H1 (cell line): Measurements from ENCODE around the gene PRRT1B. TPM values are rescaled to one million over a fixed set of nuclear protein-coding genes. Genes with fewer than 3 reads are reported as not detected.

Experiments
- CTCF ChIA-PET: fragments of 300-600 bp; sonication (Branson Sonifier 250); formaldehyde crosslinking; loops from one replicate; lab custom pipeline; 2021; ENCODE audit not compliant: partially characterized antibody; lab: Charles Lee
- POLR2A ChIA-PET: fragments of 300-600 bp; sonication (Branson Sonifier 250); formaldehyde crosslinking; loops from one replicate; lab custom pipeline; 2021; ENCODE audit warnings: inconsistent platforms; ENCODE audit not compliant: partially characterized antibody; lab: Charles Lee
- DNase-seq, 2 experiments: peaks; one replicate each; pipeline versions ENCODE4 v3.0.0 to v3.0.0-alpha.2; 2010 to 2022; ENCODE audit warnings: low spot score in 2 of 2, low read depth in 1 of 2, mixed read lengths in 1 of 2
- FAIRE-seq: peaks from 2 replicates; lab custom pipeline; 2011; peaks lifted over from hg19 to GRCh38; lab: Jason Lieb, UNC
- H2AFZ ChIP-seq: 2 replicates; pipeline ENCODE4 v1.8.1; 2012; ENCODE audit warnings: low read length, inconsistent platforms
- H2AK5ac ChIP-seq: 2 replicates; pipeline ENCODE4 v1.6.1; 2013; ENCODE audit warnings: low read depth, low read length
- H2BK120ac ChIP-seq: replicated peaks from 2 replicates; pipeline ENCODE3; 2013; ENCODE audit warnings: low read depth, low read length, inconsistent platforms
- H2BK12ac ChIP-seq: 2 replicates; pipeline ENCODE4 v1.6.1; 2013; ENCODE audit warnings: low read depth, low read length
- H2BK15ac ChIP-seq: 2 replicates; pipeline ENCODE4 v1.6.1; 2013; ENCODE audit warnings: low read length
- H2BK20ac ChIP-seq: 2 replicates; pipeline ENCODE4 v1.6.1; 2013; ENCODE audit warnings: low read length
- H2BK5ac ChIP-seq: 2 replicates; pipeline ENCODE4 v1.6.1; 2013; ENCODE audit warnings: low read depth, low read length
- H3K14ac ChIP-seq: 2 replicates; pipeline ENCODE4 v1.6.1; 2013; ENCODE audit warnings: inconsistent platforms; ENCODE audit not compliant: insufficient read length
- H3K18ac ChIP-seq: 2 replicates; pipeline ENCODE4 v1.6.1; 2013; ENCODE audit warnings: low read length; ENCODE audit errors: extremely low read depth
- H3K23ac ChIP-seq: 2 replicates; pipeline ENCODE4 v1.6.1; 2013; ENCODE audit warnings: inconsistent platforms; ENCODE audit not compliant: insufficient read length
- H3K23me2 ChIP-seq: 2 replicates; pipeline ENCODE4 v1.6.1; 2013; ENCODE audit warnings: low read depth, low read length
- H3K27ac ChIP-seq: 2 replicates; pipeline ENCODE4 v1.6.1; 2011; ENCODE audit warnings: low read depth, low read length, inconsistent platforms
- H3K27me3 ChIP-seq, 4 experiments: replicated peaks in 1 of 4; 1 replicate in 1 of 4; 2 replicates in 3 of 4; pipeline versions ENCODE4 v1.6.1 to v1.8.1; 2011 to 2013; ENCODE audit warnings: low read length in 3 of 4, mild to moderate bottlenecking in 3 of 4, inconsistent platforms in 2 of 4, mixed read lengths in 2 of 4, moderate library complexity in 1 of 4; ENCODE audit not compliant: control insufficient read depth in 3 of 4, insufficient read depth in 3 of 4; ENCODE audit errors: extremely low read depth in 1 of 4
- H3K36me3 ChIP-seq, 4 experiments: 2 replicates each; pipeline versions ENCODE4 v1.6.1 to v1.8.1; 2011 to 2013; ENCODE audit warnings: mild to moderate bottlenecking in 4 of 4, low read length in 3 of 4, moderate library complexity in 2 of 4, control low read depth in 1 of 4, inconsistent platforms in 1 of 4; ENCODE audit not compliant: insufficient read depth in 4 of 4, control insufficient read depth in 2 of 4
- H3K4ac ChIP-seq: replicated peaks from 2 replicates; pipeline ENCODE3; 2013; ENCODE audit warnings: low read length, low read depth, mixed read lengths, inconsistent platforms; ENCODE audit not compliant: insufficient read length
- H3K4me1 ChIP-seq, 4 experiments: replicated peaks in 1 of 4; 1 replicate in 1 of 4; 2 replicates in 3 of 4; pipeline versions ENCODE4 v1.6.1 to v1.8.1; 2011 to 2013; ENCODE audit warnings: low read length in 3 of 4, inconsistent platforms in 2 of 4, mixed read lengths in 1 of 4; ENCODE audit not compliant: insufficient read depth in 4 of 4, control insufficient read depth in 3 of 4
- H3K4me2 ChIP-seq, 2 experiments: 2 replicates each; pipeline versions ENCODE4 v1.6.1 to v1.8.1; 2011 to 2013; ENCODE audit warnings: low read depth in 2 of 2, low read length in 2 of 2, control low read depth in 1 of 2, inconsistent platforms in 1 of 2, mild to moderate bottlenecking in 1 of 2; ENCODE audit not compliant: insufficient read depth in 1 of 2
- H3K4me3 ChIP-seq, 4 experiments: fragments of 200-600, 300-600 bp in 1 of 4; sonication (generic), shearing (Covaris generic), sonication (Bioruptor Twin) in 1 of 4; 2 replicates each; pipeline versions ENCODE4 v1.5.1 to v1.8.1; 2011 to 2016; ENCODE audit warnings: low read length in 4 of 4, low read depth in 3 of 4, control low read depth in 2 of 4, inconsistent platforms in 2 of 4, mild to moderate bottlenecking in 2 of 4, mixed read lengths in 1 of 4, moderate library complexity in 1 of 4; ENCODE audit not compliant: insufficient read depth in 2 of 4; ENCODE audit errors: extremely low read depth in 1 of 4
- H3K56ac ChIP-seq: replicated peaks from 2 replicates; pipeline ENCODE3; 2013; ENCODE audit warnings: low read depth, mild to moderate bottlenecking, mixed read lengths, low read length, inconsistent platforms; ENCODE audit not compliant: insufficient read length
- H3K79me1 ChIP-seq: 2 replicates; pipeline ENCODE4 v1.6.1; 2013; ENCODE audit warnings: low read depth, low read length, control low read depth
- H3K79me2 ChIP-seq, 2 experiments: 2 replicates each; pipeline versions ENCODE4 v1.6.1 to v1.8.1; 2012 to 2013; ENCODE audit warnings: low read length in 2 of 2, mild to moderate bottlenecking in 2 of 2, inconsistent platforms in 1 of 2; ENCODE audit not compliant: insufficient read depth in 2 of 2, control insufficient read depth in 1 of 2
- H3K9ac ChIP-seq, 4 experiments: replicated peaks in 1 of 4; 1 replicate in 1 of 4; 2 replicates in 3 of 4; pipeline versions ENCODE4 v1.6.1 to v1.8.1; 2011 to 2013; ENCODE audit warnings: low read depth in 3 of 4, low read length in 3 of 4, control low read depth in 2 of 4, mild to moderate bottlenecking in 2 of 4, moderate library complexity in 2 of 4, inconsistent platforms in 1 of 4; ENCODE audit errors: extremely low read depth in 1 of 4
- H3K9me3 ChIP-seq, 2 experiments: 2 replicates each; pipeline versions ENCODE4 v1.6.1 to v1.8.1; 2012 to 2013; ENCODE audit warnings: mild to moderate bottlenecking in 2 of 2, moderate library complexity in 2 of 2, control low read depth in 1 of 2, inconsistent platforms in 1 of 2, low read depth in 1 of 2, low read length in 1 of 2, mixed read lengths in 1 of 2; ENCODE audit not compliant: insufficient read depth in 2 of 2
- H4K20me1 ChIP-seq, 2 experiments: replicated peaks in 1 of 2; 2 replicates each; pipeline versions ENCODE3 to v1.8.1; 2011 to 2013; ENCODE audit warnings: inconsistent platforms in 2 of 2, low read length in 2 of 2, mild to moderate bottlenecking in 1 of 2; ENCODE audit not compliant: insufficient read depth in 2 of 2, control insufficient read depth in 1 of 2
- H4K5ac ChIP-seq: 2 replicates; pipeline ENCODE4 v1.6.1; 2013; ENCODE audit warnings: low read length, low read depth, mixed read lengths, inconsistent platforms; ENCODE audit not compliant: insufficient read length
- H4K8ac ChIP-seq: 2 replicates; pipeline ENCODE4 v1.8.0; 2013; ENCODE audit warnings: mild to moderate bottlenecking, moderate library complexity, low read length, inconsistent platforms; ENCODE audit not compliant: insufficient read depth; ENCODE audit errors: extremely low read depth
- H4K91ac ChIP-seq: replicated peaks from 2 replicates; pipeline ENCODE3; 2013; ENCODE audit warnings: low read length, mixed read lengths, inconsistent platforms; ENCODE audit not compliant: insufficient read length
- CREB1 ChIP-seq: IDR thresholded peaks from 2 replicates; pipeline ENCODE4 v1.6.1; 2012; ENCODE audit warnings: inconsistent platforms
- GABPA ChIP-seq: IDR thresholded peaks from 2 replicates; pipeline ENCODE4 v1.6.1; 2011; ENCODE audit warnings: mild to moderate bottlenecking, low read length, moderate library complexity, borderline replicate concordance; ENCODE audit not compliant: insufficient read depth
- GTF2F1 ChIP-seq: IDR thresholded peaks from 2 replicates; pipeline ENCODE4 v1.6.1; 2012; ENCODE audit warnings: low read depth, low read length, improper control_type of control experiment, borderline replicate concordance
- MAFK ChIP-seq: IDR thresholded peaks from 2 replicates; pipeline ENCODE4 v1.6.1; 2012; ENCODE audit warnings: low read depth, mild to moderate bottlenecking, improper control_type of control experiment, low read length
- NANOG ChIP-seq: IDR thresholded peaks from 2 replicates; pipeline ENCODE4 v1.6.1; 2011; ENCODE audit warnings: low read length, low read depth, mild to moderate bottlenecking, inconsistent platforms; ENCODE audit not compliant: insufficient read depth, poor library complexity, severe bottlenecking
- PHF8 ChIP-seq: fragments of 200-600 bp; sonication (generic); conservative IDR thresholded peaks from 2 replicates; pipeline ENCODE4 v1.7.1; 2012; ENCODE audit warnings: low read depth, mild to moderate bottlenecking, inconsistent platforms, low read length, moderate library complexity
- RBBP5 ChIP-seq: IDR thresholded peaks from 2 replicates; pipeline ENCODE4 v1.7.1; 2012; ENCODE audit warnings: low read depth, mild to moderate bottlenecking, inconsistent platforms, low read length, moderate library complexity, borderline replicate concordance
- SP2 ChIP-seq: IDR thresholded peaks from 2 replicates; pipeline ENCODE4 v1.6.1; 2012; ENCODE audit warnings: mild to moderate bottlenecking, low read length, inconsistent platforms
- SUZ12 ChIP-seq: fragments of 200-600 bp; sonication (generic); IDR thresholded peaks from 2 replicates; pipeline ENCODE4 v1.6.1; 2012; ENCODE audit warnings: mild to moderate bottlenecking, inconsistent platforms, low read length, moderate library complexity, mixed read lengths
- TBP ChIP-seq: IDR thresholded peaks from 2 replicates; pipeline ENCODE4 v1.6.1; 2011; ENCODE audit warnings: low read depth, low read length, improper control_type of control experiment
- WGBS, 2 experiments: shearing (Covaris generic) in 1 of 2; methylation state at CpG; one replicate each; pipeline versions ENCODE4 v1.1.6 to v1.1.7; 2013 to 2015; ENCODE audit warnings: low lambda C conversion rate in 2 of 2, mixed read lengths in 2 of 2, inconsistent platforms in 1 of 2, low coverage in 1 of 2, missing lambda C conversion rate in 1 of 2; ENCODE audit not compliant: insufficient replicate concordance in 2 of 2, insufficient coverage in 1 of 2, insufficient read length in 1 of 2; ENCODE audit errors: extremely low coverage in 1 of 2, missing lambda C conversion rate in 1 of 2; 5-methylcytosine and 5-hydroxymethylcytosine counted together
- polyA plus RNA-seq, 7 experiments: library from polyadenylated mRNA; depleted of rRNA in 3 of 7; stranded (reverse) in 5 of 7; unstranded in 2 of 7; fragments of >200 nt in 5 of 7; fragments of 200-250 nt in 2 of 7; gene quantifications; 1 replicate in 5 of 7; 2 replicates in 1 of 7; 4 replicates in 1 of 7; pipeline versions ENCODE4 v1.2.1 to v1.2.3, GENCODE V29; 2011 to 2013; ENCODE audit warnings: missing spikeins in 2 of 7, mixed read lengths in 2 of 7
- total RNA-seq: library from RNA; stranded (reverse); fragmentation: NEBNext Ultra II Directional; extraction: Animal tissue kit (Norgen Biotek cat#: 25700); gene quantifications from 2 replicates; pipeline ENCODE4 v1.2.1, GENCODE V29; 2021

Gene PRRT1B
- total and polyA plus RNA-seq, 2 of the 8 experiments (the other 6 are each of a cell fraction or from before 2014, with no cell fraction given), result 0.30 to 1.2 TPM

DNA sequence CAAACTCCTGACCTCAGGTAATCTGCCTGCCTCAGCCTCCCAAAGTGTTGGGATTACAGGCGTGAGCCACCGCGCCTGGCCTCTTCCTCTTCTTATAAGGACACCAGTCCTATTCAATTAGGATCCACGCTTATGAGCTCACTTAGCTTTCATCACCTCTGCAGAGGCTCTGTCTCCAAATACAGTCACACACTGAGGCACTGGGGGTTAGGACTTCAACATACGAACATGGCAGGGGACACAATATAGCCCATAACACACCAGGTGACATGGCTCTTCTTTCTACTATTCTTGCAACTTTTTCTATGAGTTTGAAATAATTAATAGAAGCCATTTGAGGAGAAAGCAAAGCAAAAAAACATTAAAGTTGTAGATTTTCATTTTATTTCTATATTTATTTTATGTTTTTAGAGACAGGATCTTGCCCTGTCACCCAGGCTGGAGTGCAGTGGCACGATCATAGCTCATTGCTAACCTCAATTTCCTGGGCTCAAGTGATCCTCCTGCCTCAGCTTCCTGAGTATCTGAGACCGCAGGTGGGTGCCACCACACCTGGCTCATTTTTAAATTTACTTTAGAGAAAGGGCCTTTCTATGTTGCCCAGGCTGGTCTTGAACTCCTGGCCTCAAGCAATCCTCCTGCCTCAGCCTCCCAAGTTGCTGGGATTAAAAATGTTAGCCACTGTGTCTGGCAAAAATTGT, 6.0 kb upstream of the PRRT1B start:
- CTCF ChIA-PET, result interaction anchor here (1.1 kb wide), 1 partner anchor 29 kb away, joined by 3 read pairs; no protein-coding TSS in a partner anchor
- Histone ChIP-seq H2BK120ac (no peak overlapping the region), H3K9ac (no peak overlapping the region), H2AK5ac (no peak overlapping the region), H2BK5ac (no peak overlapping the region), H3K4me3 (no peak overlapping the region), H3K79me1 (no peaks in the 10 kb centered on the region), H3K23me2 (no peaks in the 10 kb centered on the region), H3K4me1 (no peaks in the 10 kb centered on the region), H4K20me1 (no peaks in the 10 kb centered on the region), H3K23ac (no peak overlapping the region), H4K8ac (no peak overlapping the region), H3K4ac (no peak overlapping the region), H3K27ac (no peak overlapping the region), H2BK15ac (no peak overlapping the region), H3K56ac (no peak overlapping the region), H3K79me2 (no peaks in the 10 kb centered on the region), H4K5ac (no peak overlapping the region), H3K36me3 (no peaks in the 10 kb centered on the region), H2AFZ (no peak overlapping the region), H3K14ac (no peak overlapping the region), H3K27me3 (peaks cover 0 to 7% (median 3%) of the 10 kb centered on the region in 4 experiments; a peak in 6 of 7 replicates), H3K9me3 (peaks cover 19 to 27% of the 10 kb centered on the region in 2 experiments), H2BK20ac (no peak overlapping the region), H4K91ac (no peak overlapping the region), H3K18ac (no peak overlapping the region), H2BK12ac (no peak overlapping the region), H3K4me2 (no peak overlapping the region)
- no peak for TF ChIP-seq SP2
- no peak for TF ChIP-seq TBP
- TF ChIP-seq RBBP5, result no peak
- no peak for TF ChIP-seq CREB1
- TF ChIP-seq GTF2F1, result no peak
- no peak for TF ChIP-seq SUZ12
- TF ChIP-seq NANOG, result no peak
- no peak for TF ChIP-seq MAFK
- TF ChIP-seq GABPA, result no peak
- no peak for TF ChIP-seq PHF8
- 88% methylated on average over 7 of the region's 7 CpGs; no CpG with 5 or more reads in 1 of the 2 experiments for WGBS, 2 experiments
- POLR2A ChIA-PET, result interaction anchor here (0.7 to 1.7 kb wide), 3 partner anchors 15 to 60 kb away, joined by 3 to 4 read pairs (median 3); no protein-coding TSS in a partner anchor
- FAIRE-seq (no peak), DNase-seq (no peak)
